Measurements from ENCODE around the gene SNRNP25. TPM values are rescaled to one million over a fixed set of nuclear protein-coding genes. Genes with fewer than 3 reads are reported as not detected.

The SNRNP25 gene
- polyA plus RNA-seq, 3 donors: 18.5 to 32.2 (median 31.6) TPM

DNA sequence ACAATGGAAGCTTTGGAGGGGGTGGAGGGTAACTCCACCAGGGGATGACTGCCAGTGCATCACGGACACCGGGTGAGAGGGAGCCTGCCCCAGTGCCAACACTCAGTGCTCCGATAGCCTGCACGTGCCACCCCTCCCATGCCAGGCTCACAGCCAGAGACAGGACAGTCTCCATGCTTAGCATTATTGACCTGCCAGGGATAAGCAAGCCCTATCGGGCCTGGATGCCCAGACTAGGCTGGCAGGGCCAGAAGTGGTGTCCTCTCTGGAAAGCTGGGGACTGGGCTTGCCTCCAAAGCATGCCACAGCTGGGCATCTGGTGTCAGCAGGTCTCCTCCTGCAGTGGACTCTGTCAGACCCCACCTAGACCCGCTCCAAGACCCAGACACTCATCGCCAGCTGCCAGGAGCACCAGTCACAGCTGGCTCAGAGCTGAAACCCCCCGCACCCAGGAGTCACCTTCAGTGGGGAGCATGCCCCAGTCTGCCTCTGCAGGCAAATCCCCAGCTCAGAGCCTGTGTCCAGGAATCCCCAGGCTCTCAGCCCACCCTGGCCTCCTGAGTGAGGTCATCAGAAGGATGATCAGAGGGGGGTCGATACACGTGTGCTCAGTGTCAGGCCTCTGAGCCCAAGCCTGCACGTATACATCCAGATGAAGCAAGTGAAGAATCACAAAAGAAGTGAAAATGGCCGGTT, 20.6 kb downstream of the SNRNP25 start:
- H3K4me1 ChIP-seq (ENCODE audit: control insufficient read depth in 1 of 2, insufficient read depth in 2 of 2, low read length in 2 of 2): peaks cover 32 to 37% of the 10 kb centered on the region in 2 donors
- no peaks in the 10 kb centered on the region for H3K36me3 ChIP-seq (replicated peaks in 1 of 2; ENCODE audit: control insufficient read depth in 1 of 2, insufficient read depth in 2 of 2, low read length in 2 of 2)
- H3K27me3 ChIP-seq (ENCODE audit: control insufficient read depth in 2 of 2, insufficient read depth in 2 of 2, low read length in 2 of 2): peaks cover 13 to 54% of the 10 kb centered on the region in 2 donors
- intact Hi-C loops (cut with micrococcal nuclease): no loop called here
- peaks cover under 1 to 3% of the 10 kb centered on the region in 2 donors for H3K36me3 Mint-ChIP-seq
- peaks cover 8% of the 10 kb centered on the region for H3K79me2 ChIP-seq (ENCODE audit: insufficient read depth, low read length)
- H3K27ac Mint-ChIP-seq: no peak overlapping the region
- no peak overlapping the region for H3K27ac ChIP-seq (ENCODE audit: low read depth in 1 of 2, low read length in 2 of 2)
- H3K9ac ChIP-seq (ENCODE audit: insufficient read depth, low read length, poor library complexity, severe bottlenecking): no peak overlapping the region
- peaks cover 49 to 62% (median 52%) of the 10 kb centered on the region in 3 donors for H3K27me3 Mint-ChIP-seq (ENCODE audit: low read depth in 3 of 3)
- DNase-seq: no peak
- H3K4me3 ChIP-seq (replicated peaks in 1 of 3; ENCODE audit: low read depth in 2 of 3, low read length in 3 of 3): no peak overlapping the region
- H4K20me1 ChIP-seq (ENCODE audit: insufficient read depth, low read length): no peaks in the 10 kb centered on the region
- no peak overlapping the region for H3K4me2 ChIP-seq (replicated peaks; ENCODE audit: extremely low read depth, low read length, poor library complexity, severe bottlenecking)
- TF ChIP-seq, protein P1, sequence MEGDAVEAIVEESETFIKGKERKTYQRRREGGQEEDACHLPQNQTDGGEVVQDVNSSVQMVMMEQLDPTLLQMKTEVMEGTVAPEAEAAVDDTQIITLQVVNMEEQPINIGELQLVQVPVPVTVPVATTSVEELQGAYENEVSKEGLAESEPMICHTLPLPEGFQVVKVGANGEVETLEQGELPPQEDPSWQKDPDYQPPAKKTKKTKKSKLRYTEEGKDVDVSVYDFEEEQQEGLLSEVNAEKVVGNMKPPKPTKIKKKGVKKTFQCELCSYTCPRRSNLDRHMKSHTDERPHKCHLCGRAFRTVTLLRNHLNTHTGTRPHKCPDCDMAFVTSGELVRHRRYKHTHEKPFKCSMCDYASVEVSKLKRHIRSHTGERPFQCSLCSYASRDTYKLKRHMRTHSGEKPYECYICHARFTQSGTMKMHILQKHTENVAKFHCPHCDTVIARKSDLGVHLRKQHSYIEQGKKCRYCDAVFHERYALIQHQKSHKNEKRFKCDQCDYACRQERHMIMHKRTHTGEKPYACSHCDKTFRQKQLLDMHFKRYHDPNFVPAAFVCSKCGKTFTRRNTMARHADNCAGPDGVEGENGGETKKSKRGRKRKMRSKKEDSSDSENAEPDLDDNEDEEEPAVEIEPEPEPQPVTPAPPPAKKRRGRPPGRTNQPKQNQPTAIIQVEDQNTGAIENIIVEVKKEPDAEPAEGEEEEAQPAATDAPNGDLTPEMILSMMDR (IDR thresholded peaks at IDR 0.05): no peak
- no peak overlapping the region for H2AFZ ChIP-seq (ENCODE audit: insufficient read depth, low read depth, low read length, poor library complexity, severe bottlenecking)
- H3K9me3 Mint-ChIP-seq: peaks cover 0 to 9% (median 4%) of the 10 kb centered on the region in 7 donors
- peaks cover 0 to 6% of the 10 kb centered on the region in 2 donors for H3K9me3 ChIP-seq (replicated peaks in 1 of 2; ENCODE audit: control insufficient read depth in 1 of 2, insufficient read depth in 1 of 2, low read length in 2 of 2)
- H3K4me3 Mint-ChIP-seq: no peak overlapping the region
- H3K4me1 Mint-ChIP-seq: peaks cover 35% of the 10 kb centered on the region
- 89% methylated on average over 8 of the region's 12 CpGs for WGBS (ENCODE audit: insufficient coverage)

DNA sequence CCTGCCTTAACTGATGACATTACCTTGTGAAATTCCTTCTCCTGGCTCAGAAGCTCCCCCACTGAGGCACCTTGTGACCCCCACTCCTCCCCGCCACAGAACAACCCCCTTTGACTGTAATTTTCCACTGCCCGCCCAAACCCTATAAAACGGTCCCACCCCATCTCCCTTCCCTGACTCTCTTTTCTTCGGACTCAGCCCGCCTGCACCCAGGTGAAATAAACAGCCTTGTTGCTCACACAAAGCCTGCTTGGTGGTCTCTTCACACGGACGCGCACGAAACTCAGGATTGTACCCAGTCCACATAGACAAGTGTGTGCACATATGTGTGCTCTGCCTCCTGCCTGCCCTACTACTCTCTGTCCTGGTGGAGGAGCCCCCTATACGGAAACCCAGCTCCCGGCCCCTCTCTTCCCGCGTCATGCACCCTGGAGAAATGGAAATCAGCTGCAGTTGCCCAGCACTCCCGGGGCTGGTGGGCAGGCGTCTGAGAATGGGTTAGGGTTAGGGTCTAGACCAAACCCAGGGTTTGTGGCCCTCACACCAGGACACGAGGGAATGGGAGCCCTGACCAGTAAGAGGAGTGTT, 21.2 kb downstream of the SNRNP25 start:
- Histone ChIP-seq H3K4me1 (ENCODE audit: control insufficient read depth in 1 of 2, insufficient read depth in 2 of 2, low read length in 2 of 2) (peaks cover 32 to 40% of the 10 kb centered on the region in 2 donors), H3K9ac (ENCODE audit: insufficient read depth, low read length, poor library complexity, severe bottlenecking) (no peak overlapping the region), H3K27ac (ENCODE audit: low read depth in 1 of 2, low read length in 2 of 2) (no peak overlapping the region), H2AFZ (ENCODE audit: insufficient read depth, low read depth, low read length, poor library complexity, severe bottlenecking) (no peak overlapping the region), H3K9me3 (replicated peaks in 1 of 2; ENCODE audit: control insufficient read depth in 1 of 2, insufficient read depth in 1 of 2, low read length in 2 of 2) (peaks cover 0 to 6% of the 10 kb centered on the region in 2 donors), H3K4me2 (replicated peaks; ENCODE audit: extremely low read depth, low read length, poor library complexity, severe bottlenecking) (no peak overlapping the region), H3K27me3 (ENCODE audit: control insufficient read depth in 2 of 2, insufficient read depth in 2 of 2, low read length in 2 of 2) (peaks cover 13 to 51% of the 10 kb centered on the region in 2 donors), H3K79me2 (ENCODE audit: insufficient read depth, low read length) (peaks cover 8% of the 10 kb centered on the region), H3K4me3 (replicated peaks in 1 of 3; ENCODE audit: low read depth in 2 of 3, low read length in 3 of 3) (no peak overlapping the region), H4K20me1 (ENCODE audit: insufficient read depth, low read length) (no peaks in the 10 kb centered on the region), H3K36me3 (replicated peaks in 1 of 2; ENCODE audit: control insufficient read depth in 1 of 2, insufficient read depth in 2 of 2, low read length in 2 of 2) (peaks cover 4 to 5% of the 10 kb centered on the region in 2 donors)
- H3K27me3 Mint-ChIP-seq (ENCODE audit: low read depth in 3 of 3): peaks cover 46 to 58% (median 48%) of the 10 kb centered on the region in 3 donors
- WGBS (ENCODE audit: insufficient coverage): 88% methylated on average over 12 of the region's 16 CpGs
- intact Hi-C loops (cut with micrococcal nuclease): no loop called here
- H3K4me3 Mint-ChIP-seq: no peak overlapping the region
- H3K4me1 Mint-ChIP-seq: peaks cover 41% of the 10 kb centered on the region
- no peak overlapping the region for H3K27ac Mint-ChIP-seq
- no peak for DNase-seq
- TF ChIP-seq, protein P1 (IDR thresholded peaks at IDR 0.05): no peak
- peaks cover 0 to 9% (median 4%) of the 10 kb centered on the region in 7 donors for H3K9me3 Mint-ChIP-seq
- H3K36me3 Mint-ChIP-seq: peaks cover 7 to 9% of the 10 kb centered on the region in 2 donors

All from CD14-positive monocyte (primary cell).